Fibroblast of villous mesenchyme (primary cell): ENCODE measurements around the gene AFDN. TPM values are rescaled to one million over a fixed set of nuclear protein-coding genes. Genes with fewer than 3 reads are reported as not detected.

ENCODE experiments used
- DNase-seq: peaks from one replicate; pipeline ENCODE4 v3.0.0-alpha.2; 2010; ENCODE audit warnings: low read depth
- H3K4me3 ChIP-seq: 2 replicates; pipeline ENCODE4 v1.5.1; 2011; ENCODE audit warnings: low read depth, mild to moderate bottlenecking, low read length
- total RNA-seq: library from RNA; depleted of rRNA; stranded (reverse); fragments of >200 nt; gene quantifications from 2 replicates; pipeline ENCODE4 v1.2.3, GENCODE V29; 2012
- TF ChIP-seq, protein P1 (sequence below): IDR thresholded peaks from 2 replicates; pipeline ENCODE4 v1.5.1; 2012; ENCODE audit warnings: low read depth, mild to moderate bottlenecking, low read length; ENCODE audit not compliant: insufficient read depth

The AFDN gene
- total RNA-seq, 1 donor: 37.1 TPM

DNA sequence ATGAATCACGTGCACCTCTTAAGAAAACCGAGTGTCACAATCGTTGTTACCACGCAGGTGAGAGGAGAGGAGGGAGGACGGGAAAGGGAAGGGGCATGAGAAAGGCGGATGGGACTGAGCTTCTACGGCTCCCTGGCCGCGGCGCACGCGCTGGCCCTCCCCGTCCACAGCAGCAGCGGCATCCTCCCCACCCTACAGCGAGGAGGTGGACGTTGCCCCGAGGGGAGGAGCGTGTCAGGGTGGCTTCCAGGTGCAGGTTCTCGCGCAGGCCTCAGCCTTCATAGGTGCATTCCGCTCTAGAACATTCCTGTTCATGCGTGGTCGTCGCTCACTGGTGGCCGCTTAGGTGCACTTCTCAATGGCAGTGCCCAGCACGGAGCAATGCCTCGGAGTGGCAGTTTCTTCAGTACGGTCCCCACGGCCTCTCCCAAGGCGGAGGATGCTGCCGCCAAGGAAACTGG is 29.7 kb upstream of the AFDN start:
- TF ChIP-seq, protein P1, sequence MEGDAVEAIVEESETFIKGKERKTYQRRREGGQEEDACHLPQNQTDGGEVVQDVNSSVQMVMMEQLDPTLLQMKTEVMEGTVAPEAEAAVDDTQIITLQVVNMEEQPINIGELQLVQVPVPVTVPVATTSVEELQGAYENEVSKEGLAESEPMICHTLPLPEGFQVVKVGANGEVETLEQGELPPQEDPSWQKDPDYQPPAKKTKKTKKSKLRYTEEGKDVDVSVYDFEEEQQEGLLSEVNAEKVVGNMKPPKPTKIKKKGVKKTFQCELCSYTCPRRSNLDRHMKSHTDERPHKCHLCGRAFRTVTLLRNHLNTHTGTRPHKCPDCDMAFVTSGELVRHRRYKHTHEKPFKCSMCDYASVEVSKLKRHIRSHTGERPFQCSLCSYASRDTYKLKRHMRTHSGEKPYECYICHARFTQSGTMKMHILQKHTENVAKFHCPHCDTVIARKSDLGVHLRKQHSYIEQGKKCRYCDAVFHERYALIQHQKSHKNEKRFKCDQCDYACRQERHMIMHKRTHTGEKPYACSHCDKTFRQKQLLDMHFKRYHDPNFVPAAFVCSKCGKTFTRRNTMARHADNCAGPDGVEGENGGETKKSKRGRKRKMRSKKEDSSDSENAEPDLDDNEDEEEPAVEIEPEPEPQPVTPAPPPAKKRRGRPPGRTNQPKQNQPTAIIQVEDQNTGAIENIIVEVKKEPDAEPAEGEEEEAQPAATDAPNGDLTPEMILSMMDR: no peak
- DNase-seq: no peak
- H3K4me3 ChIP-seq: no peak overlapping the region

- no peak for DNase-seq
- H3K4me3 ChIP-seq: no peak overlapping the region
- TF ChIP-seq, protein P1: no peak
Observed at GRCh38 chr6:167797476-167798265, 29.0 kb upstream of the AFDN start.

- H3K4me3 ChIP-seq: no peak overlapping the region
- TF ChIP-seq, protein P1: no peak
- DNase-seq: no peak
Observed at GRCh38 chr6:167798453-167798852, 28.3 kb upstream of the AFDN start.

DNA sequence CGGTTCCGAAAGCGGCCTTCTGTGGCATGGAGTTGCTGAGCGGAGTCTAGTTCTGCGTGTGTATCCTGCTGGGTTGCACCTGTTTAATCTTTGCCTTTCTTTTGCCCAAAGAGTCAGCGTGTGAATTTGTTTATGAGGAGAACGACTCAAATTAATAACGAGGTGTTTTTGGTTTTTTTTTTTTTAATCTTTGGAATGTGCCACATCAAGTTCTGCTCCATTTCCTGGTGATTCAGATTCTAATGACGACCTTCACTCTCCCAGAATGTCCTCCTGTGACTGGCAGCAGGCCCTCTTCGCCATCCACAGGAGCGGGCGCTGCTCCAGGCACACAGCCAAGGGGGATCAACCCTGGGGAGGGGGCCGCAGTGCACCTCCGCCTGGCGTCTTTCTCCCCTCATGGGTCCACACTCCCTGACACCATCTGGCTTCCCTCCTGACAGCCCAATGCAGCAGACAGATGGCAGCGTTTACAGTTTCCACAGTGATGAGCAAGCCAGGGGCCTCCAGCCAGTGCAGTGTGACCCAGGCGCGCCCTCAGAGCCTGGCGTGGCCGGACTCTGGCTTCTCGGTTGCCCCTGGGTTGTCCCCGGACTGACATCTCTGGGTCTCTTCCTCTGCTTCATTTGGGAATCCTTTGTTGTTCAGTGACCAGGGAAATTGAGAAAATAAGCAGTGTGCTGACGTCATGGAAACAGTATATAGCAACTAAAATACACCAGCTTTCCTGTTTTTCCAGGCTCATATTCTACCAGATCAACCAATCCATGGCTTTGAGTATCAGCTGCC is 27.5 kb upstream of the AFDN start:
- TF ChIP-seq, protein P1: no peak
- no peak for DNase-seq

DNA sequence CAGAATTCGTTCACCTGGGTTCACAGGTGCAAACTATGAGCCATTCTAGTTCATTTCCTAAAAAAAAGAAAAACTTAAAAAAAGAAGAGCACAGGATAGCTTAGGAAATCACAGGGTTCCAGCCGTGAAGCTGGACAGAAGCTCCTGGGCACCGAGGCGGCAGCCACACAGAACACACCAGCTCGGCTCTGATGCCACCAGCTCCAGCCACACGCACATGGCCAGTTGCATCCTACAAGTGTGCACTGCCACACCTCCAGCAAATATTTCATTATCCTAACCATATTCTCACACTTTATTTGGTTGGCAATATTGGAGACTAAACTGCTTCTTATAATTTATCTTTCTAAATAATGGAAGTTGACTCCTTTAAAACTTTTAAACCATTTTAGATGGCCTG is 26.2 kb upstream of the AFDN start:
- H3K4me3 ChIP-seq: no peak overlapping the region
- no peak for DNase-seq
- TF ChIP-seq, protein P1: no peak

More for the DNA sequence above, 27.5 kb upstream of the AFDN start:
- no peak overlapping the region for H3K4me3 ChIP-seq

DNA sequence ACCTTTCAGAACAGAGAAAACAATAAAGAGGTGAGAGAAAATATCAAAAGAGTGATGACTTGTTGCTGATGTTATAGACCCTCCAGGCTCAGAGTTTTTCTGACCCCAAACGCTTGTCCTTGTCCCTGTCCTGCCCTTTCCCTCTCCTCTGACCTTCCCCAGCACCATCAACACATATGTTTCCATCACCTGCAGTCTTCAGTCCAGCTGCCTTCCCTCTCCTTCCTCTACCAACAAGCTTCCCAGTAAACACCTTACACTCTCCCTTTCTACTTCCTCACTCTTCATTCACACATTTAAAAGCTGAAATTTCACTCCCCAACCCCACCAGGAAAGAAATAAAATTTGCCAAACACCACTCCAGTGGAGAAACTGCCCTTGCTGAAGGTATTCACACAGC is 25.4 kb upstream of the AFDN start:
- H3K4me3 ChIP-seq: no peak overlapping the region
- TF ChIP-seq, protein P1: no peak
- no peak for DNase-seq
